Right cardiac atrium (tissue), 5 donors: ENCODE data around the gene NMT2. TPM values are rescaled to one million over a fixed set of nuclear protein-coding genes. Genes with fewer than 3 reads are reported as not detected.
"Not testable (repeated sequence)": the region's sequence is repeated elsewhere in the genome, so short reads cannot be mapped to it uniquely, and the experiment has no call there.

Source experiments
- ATAC-seq, 2 donors: fragments of 200-7000 bp; cut with Tn5 transposase; one replicate each; pipeline versions ENCODE4 v1.8.0 to v1.9.1; 2020; ENCODE audit warnings: moderate library complexity in 2 of 2, mild to moderate bottlenecking in 1 of 2
- DNase-seq, 3 donors: peaks; one replicate each; pipeline ENCODE4 v3.0.0-alpha.2; 2020
- H3K27ac ChIP-seq: one replicate; pipeline ENCODE4 v1.5.1; 2013; ENCODE audit warnings: mild to moderate bottlenecking, low read length, control low read depth, moderate library complexity
- H3K27me3 ChIP-seq: one replicate; pipeline ENCODE4 v1.6.1; 2013; ENCODE audit not compliant: control insufficient read depth, insufficient read depth
- H3K4me1 ChIP-seq: one replicate; pipeline ENCODE4 v1.6.1; 2013; ENCODE audit warnings: low read length; ENCODE audit not compliant: control insufficient read depth, insufficient read depth
- H3K4me3 ChIP-seq: one replicate; pipeline ENCODE4 v1.5.1; 2013; ENCODE audit warnings: low read length, control low read depth
- H3K9me3 ChIP-seq: one replicate; pipeline ENCODE4 v1.6.1; 2013; ENCODE audit warnings: low read length; ENCODE audit not compliant: control insufficient read depth
- WGBS: extraction: QIAGEN DNeasy Blood & Tissue Kit; methylation state at CpG from one replicate; pipeline ENCODE4 v1.1.7; 2013; 5-methylcytosine and 5-hydroxymethylcytosine counted together
- intact Hi-C, 4 donors: fragments of 100-400 bp; cut with DNase I; formaldehyde crosslinking; loops; one replicate each; pipeline versions ENCODE4 v1.11.0 to v1.14.0; 2022 to 2023
- long read RNA-seq, 4 donors: library from polyadenylated mRNA; unstranded; transcript quantifications; one replicate each; pipeline ENCODE4 v2.0.0, GENCODE V29; 2020 to 2021
- polyA plus RNA-seq: library from polyadenylated mRNA; stranded (reverse); fragments of 200-250 nt; gene quantifications from one replicate; pipeline ENCODE4 v1.2.3, GENCODE V29; 2013
- total RNA-seq, 4 donors: library from RNA; stranded (reverse); fragmentation: NEBNext Ultra II Directional; extraction: Animal tissue kit (Norgen Biotek cat#: 25700); gene quantifications; one replicate each; pipeline ENCODE4 v1.2.1, GENCODE V29; 2021
- donor health status: healthy with polysubstance abuse.
- donor health status: DM: no; HTN: yes; CAD: no.
- donor health status: DM: no; HTN: no; CAD: no.
- donor health status: DM: no; HTN: yes; CAD: no; lungs with severe emphysema.
- donor health status: DM: yes; HTN: yes; CAD: no.

NMT2 gene
- total RNA-seq, result 10 to 100 TPM; 10.1 to 11.9 (median 11.1) TPM
- 7.0 TPM for polyA plus RNA-seq
- long read RNA-seq, donor 1, transcript NMT2-202 (12 exons, 2,907 nt), result major isoform, 7 of 16 reads
- long read RNA-seq, donor 1, partial matches to known transcripts, result 3 of 16 reads
- long read RNA-seq, donor 1, other reads (novel, unspliced or antisense), result 5 of 16 reads
- long read RNA-seq, donor 2, transcript NMT2-202 (12 exons, 2,907 nt), result major isoform, 7 of 13 reads
- long read RNA-seq, donor 2, partial matches to known transcripts, result 1 of 13 reads
- long read RNA-seq, donor 2, other reads (novel, unspliced or antisense), result 5 of 13 reads
- long read RNA-seq, donor 3, transcript NMT2-202 (12 exons, 2,907 nt), result major isoform, 13 of 24 reads
- long read RNA-seq, donor 3, partial matches to known transcripts, result 4 of 24 reads
- long read RNA-seq, donor 3, other reads (novel, unspliced or antisense), result 7 of 24 reads
- long read RNA-seq, donor 4, transcript NMT2-202 (12 exons, 2,907 nt), result major isoform, 8 of 10 reads
- long read RNA-seq, donor 4, partial matches to known transcripts, result 1 of 10 reads
- long read RNA-seq, donor 4, other reads (novel, unspliced or antisense), result 0 of 10 reads

DNA sequence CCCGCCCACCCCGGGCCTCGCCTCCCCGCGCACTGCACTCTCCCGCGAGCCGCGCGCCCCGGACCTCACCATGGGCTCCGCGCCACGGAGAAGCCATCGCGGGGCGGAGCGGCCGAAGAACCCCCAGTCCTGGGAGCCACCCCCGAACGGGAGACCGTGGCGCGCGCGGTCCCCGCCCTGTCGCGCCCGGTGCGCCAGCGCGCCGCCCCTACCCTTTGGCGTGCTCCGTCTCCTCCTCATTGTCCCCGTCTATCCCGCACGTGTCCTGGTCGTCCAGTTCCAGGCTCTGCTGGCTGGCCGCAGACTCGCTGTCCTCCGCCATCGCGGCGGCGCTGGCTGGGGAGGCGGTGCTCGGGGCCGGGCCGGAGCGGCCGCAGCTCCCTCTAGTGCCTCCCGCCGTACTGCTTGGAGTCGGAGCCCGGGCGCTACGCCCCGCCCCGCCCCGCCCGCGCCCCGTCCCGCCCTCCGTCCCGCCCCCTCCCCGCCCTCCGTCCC lies at the start of gene NMT2:
Gene NMT2 (minus strand): TSS at position 403 of the 495 bp plus-strand sequence. CDS start 81 bp downstream, at position 322.
- under 1% methylated on average over 70 of the region's 70 CpGs for WGBS
- intact Hi-C loops, result no loop called here
- ATAC-seq (peak; percentile 90 to 92), DNase-seq (peak; percentile 90 to 96 (median 95))
- Histone ChIP-seq H3K4me1 (peaks cover 3% of the 10 kb centered on the region), H3K27ac (peak within 1 kb of the TSS; percentile 92), H3K27me3 (no peaks in the 10 kb centered on the region), H3K9me3 (no peaks in the 10 kb centered on the region), H3K4me3 (peak within 1 kb of the TSS; percentile 80)

DNA sequence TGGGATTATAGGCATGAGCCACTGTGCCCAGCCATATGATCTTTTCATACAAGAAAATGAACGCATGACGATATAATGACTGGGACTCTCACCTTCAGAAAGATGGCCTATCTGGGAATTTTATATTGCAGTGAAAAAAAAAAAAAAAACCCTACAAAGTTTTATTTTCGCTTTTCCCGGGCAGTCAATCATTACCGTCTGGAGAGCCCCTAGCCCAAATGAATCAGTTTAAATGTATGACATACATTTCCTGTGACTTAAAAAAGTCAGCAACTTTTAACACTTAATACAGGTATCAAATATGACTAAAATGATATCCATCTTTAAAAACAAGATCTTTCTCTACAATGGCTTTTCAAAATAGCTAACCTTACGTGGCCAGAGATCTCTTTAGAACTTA lies 48.2 kb upstream of the NMT2 start:
- Histone ChIP-seq H3K4me1 (no peaks in the 10 kb centered on the region), H3K9me3 (no peaks in the 10 kb centered on the region), H3K4me3 (no peak overlapping the region), H3K27me3 (no peaks in the 10 kb centered on the region), H3K27ac (no peak overlapping the region)
- intact Hi-C loops, result no loop called here
- ATAC-seq, result no peak
- WGBS, result 95% methylated on average over 6 of the region's 6 CpGs
- no peak for DNase-seq

DNA sequence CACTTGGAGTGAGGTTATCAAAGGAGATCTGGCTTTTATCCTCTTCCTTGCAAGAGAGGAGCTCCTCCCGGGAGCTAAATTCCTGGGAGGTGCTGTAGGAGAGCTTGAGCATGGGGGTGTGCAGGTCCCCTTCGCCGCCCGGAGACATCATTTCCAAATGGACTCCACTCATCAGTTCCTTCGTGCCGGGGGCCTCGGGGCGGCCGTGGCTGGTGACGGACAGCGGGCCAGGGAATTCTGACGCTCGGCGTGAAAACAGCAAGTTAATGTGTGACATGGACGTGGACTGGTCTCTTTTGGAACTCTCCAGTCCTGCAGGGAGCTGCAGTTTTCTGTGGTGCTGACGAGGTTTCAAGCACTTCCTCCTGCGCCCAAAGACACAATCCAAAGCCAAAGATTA lies 45.7 kb upstream of the NMT2 start:
- intact Hi-C loops, result loop anchor here in 2 of 4 donors (5.0 kb wide), 1 partner anchor 158 kb away; the partner anchor contains the start of gene FAM171A1 (in 2 of the 2)
- WGBS, result 87% methylated on average over 17 of the region's 17 CpGs

DNA sequence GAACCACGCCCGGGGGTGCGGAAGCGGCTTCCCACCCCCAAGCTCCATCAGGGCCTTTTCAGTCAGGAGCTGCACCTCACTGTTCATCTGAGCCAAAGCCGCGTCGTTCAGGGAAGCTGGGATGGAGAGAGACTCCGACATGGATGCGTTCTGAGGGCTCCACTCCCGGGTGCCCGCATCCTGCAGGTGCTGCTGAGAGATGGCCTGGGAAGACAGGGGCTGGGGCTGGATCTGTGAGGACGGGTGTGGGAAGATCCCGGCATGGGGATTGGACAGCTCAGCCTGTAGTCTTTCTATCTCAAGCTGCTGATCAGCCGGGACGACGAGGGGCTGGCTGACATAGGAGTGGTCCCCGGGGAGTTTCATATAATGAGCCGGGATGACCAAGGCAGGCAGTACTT lies 45.0 kb upstream of the NMT2 start:
- H3K27me3 ChIP-seq, result no peaks in the 10 kb centered on the region

More for the DNA sequence above, 45.7 kb upstream of the NMT2 start:
- Histone ChIP-seq H3K4me1 (no peaks in the 10 kb centered on the region), H3K27ac (no peak overlapping the region), H3K9me3 (no peaks in the 10 kb centered on the region), H3K4me3 (no peak overlapping the region), H3K27me3 (no peaks in the 10 kb centered on the region)
- ATAC-seq, result no peak
- no peak for DNase-seq

DNA sequence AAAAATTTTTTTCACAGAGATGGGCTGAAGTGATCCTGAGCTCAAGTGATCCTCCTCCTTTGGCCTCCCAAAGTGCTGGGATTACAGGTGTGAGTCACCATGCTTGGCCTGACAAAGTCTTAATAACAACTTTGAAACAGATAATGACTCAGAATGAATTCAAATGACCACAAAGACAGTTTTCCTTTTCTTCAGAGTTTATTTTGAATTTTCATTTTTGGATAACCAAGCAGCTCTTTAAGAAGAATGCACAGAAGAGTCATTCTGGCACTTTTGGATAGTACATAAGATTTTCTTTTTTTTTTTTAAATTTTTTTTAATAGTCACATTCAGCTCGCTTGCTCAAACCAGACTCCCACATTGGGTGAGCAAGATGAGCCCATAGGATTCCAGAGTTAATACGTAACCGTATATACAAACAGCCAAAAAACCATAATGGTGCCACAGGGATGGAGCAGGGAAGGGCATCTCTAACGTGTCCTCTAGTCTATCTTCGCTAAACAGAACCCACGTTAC lies 43.0 kb upstream of the NMT2 start:
- H3K27me3 ChIP-seq, result no peaks in the 10 kb centered on the region
- H3K27ac ChIP-seq, result no peak overlapping the region
- WGBS, result 70% methylated on average over 6 of the region's 6 CpGs
- H3K4me1 ChIP-seq, result no peaks in the 10 kb centered on the region
- no peaks in the 10 kb centered on the region for H3K9me3 ChIP-seq
- no peak for DNase-seq
- intact Hi-C loops, result loop anchor here in 3 of 4 donors (2.0 to 5.0 kb wide), 2 partner anchors 159 to 161 kb away; partner anchors contain the start of gene FAM171A1 (in 3 of the 3)
- H3K4me3 ChIP-seq, result no peak overlapping the region
- no peak for ATAC-seq

More for the DNA sequence above, 45.0 kb upstream of the NMT2 start:
- no peaks in the 10 kb centered on the region for H3K4me1 ChIP-seq
- H3K4me3 ChIP-seq, result no peak overlapping the region
- intact Hi-C loops, result loop anchor here in 2 of 4 donors (5.0 kb wide), 1 partner anchor 159 kb away; the partner anchor contains the start of gene FAM171A1 (in 2 of the 2)
- ATAC-seq (no peak), DNase-seq (no peak)
- no peaks in the 10 kb centered on the region for H3K9me3 ChIP-seq
- 90% methylated on average over 18 of the region's 18 CpGs for WGBS
- no peak overlapping the region for H3K27ac ChIP-seq

DNA sequence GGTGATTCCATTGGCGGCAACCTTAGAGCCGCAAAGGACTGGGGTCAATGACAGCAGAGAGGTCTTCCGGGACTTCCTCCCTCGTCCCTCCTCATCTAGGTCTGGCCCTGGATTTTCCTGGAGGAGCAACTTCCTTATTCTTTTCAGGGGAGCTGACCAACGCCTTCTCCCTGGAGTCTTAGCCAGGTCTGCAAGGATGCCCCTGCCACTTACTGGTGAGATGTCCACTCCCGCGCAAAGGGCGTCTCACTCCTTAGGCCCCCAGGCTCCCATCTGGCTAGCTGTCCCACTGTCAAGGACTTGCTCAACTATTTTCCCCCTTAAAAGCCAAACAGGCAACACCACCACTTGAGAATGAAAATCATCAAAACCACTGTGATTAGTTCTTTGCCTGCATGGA lies 42.0 kb upstream of the NMT2 start:
- Histone ChIP-seq H3K27ac (no peak overlapping the region), H3K4me3 (no peak overlapping the region), H3K4me1 (no peaks in the 10 kb centered on the region), H3K27me3 (no peaks in the 10 kb centered on the region), H3K9me3 (no peaks in the 10 kb centered on the region)
- DNase-seq (no peak), ATAC-seq (peak in 1 of 2 donors; percentile 15)
- 77% methylated on average over 8 of the region's 8 CpGs for WGBS
- intact Hi-C loops, result loop anchor here in 3 of 4 donors (2.0 to 5.0 kb wide), 2 partner anchors 160 to 162 kb away; partner anchors contain the start of gene FAM171A1 (in 3 of the 3)

DNA sequence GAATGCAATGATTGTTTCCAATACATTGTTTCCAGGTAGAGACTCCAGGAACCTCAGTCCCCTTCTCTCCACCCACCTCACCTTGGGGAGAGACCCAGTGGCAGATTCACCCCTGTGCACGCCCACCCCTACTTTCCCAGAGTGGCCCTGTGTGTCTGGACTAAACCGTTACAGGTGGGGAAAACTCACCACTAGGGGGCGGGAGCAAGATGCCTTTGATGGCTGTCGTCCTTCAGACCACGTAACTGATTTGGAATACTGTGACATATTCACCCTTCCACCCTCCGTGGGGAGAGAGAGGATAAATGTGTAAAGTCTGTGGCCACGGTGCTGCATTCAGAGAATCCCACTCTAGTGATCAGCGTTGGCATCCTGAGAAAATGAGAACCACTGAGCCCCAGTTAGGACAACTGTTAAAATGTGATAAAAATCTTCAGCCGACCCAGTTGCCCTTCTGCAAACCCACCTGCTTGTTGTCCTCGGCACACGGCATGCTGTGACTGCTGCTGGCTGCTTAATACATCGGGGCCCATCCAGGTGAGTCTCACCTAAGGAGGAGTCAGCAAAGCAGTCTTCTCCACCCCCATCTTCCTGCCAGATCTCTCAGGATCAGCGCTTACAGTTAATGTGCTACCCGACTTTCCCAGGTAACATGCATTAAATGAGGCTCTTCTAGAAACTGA lies 41.5 kb upstream of the NMT2 start:
- Histone ChIP-seq H3K27me3 (no peaks in the 10 kb centered on the region), H3K4me1 (no peaks in the 10 kb centered on the region), H3K4me3 (no peak overlapping the region), H3K9me3 (no peaks in the 10 kb centered on the region), H3K27ac (no peak overlapping the region)
- intact Hi-C loops, result loop anchor here in 3 of 4 donors (2.0 to 5.0 kb wide), 2 partner anchors 161 to 162 kb away; partner anchors contain the start of gene FAM171A1 (in 3 of the 3)
- WGBS, result 25% methylated on average over 14 of the region's 14 CpGs
- peak; percentile 83 to 92 (median 84) for DNase-seq
- ATAC-seq, result peak; percentile 86 to 89

DNA sequence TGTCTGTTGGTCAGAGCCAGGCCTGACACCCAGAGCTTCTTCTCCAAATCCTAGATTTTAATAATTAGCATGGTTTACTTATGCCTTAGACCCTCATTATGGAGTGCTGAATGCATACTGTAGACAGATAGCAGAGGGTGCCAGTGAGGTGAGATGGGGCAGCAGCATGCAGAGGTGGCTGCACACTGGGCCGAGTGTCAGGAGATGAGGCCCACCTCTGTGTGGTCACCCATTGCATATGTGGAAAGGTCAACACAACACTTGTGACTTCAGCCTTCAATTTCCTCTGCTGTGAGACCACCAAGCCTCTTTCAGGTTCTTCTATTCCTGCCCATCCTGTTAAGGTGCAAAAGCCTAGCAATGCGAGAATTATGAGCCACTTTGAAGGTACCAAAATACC lies 39.7 kb upstream of the NMT2 start:
- no peak overlapping the region for H3K4me3 ChIP-seq
- intact Hi-C loops, result no loop called here
- no peaks in the 10 kb centered on the region for H3K9me3 ChIP-seq
- no peaks in the 10 kb centered on the region for H3K27me3 ChIP-seq
- H3K27ac ChIP-seq, result no peak overlapping the region
- no peak for DNase-seq
- WGBS, result 88% methylated on average over 2 of the region's 2 CpGs
- H3K4me1 ChIP-seq, result no peaks in the 10 kb centered on the region
- ATAC-seq, result no peak

DNA sequence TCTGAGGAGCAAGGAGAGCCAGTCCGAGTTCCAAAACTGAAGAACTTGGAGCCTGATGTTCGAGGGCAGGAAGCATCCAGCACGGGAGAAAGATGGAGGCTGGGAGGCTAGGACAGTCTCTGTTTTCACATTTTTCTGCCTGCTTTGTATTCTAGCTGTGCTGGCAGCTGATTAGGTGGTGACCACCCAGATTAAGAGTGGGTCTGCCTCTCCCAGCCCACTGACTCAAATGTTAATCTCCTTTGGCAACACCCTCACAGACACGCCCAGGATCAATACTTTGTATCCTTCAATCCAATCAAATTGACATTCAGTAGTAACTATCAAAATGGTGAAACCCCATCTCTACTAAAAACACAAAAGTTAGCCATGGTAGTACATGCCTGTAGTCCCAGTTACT lies 38.9 kb upstream of the NMT2 start:
- WGBS, result 97% methylated on average over 4 of the region's 4 CpGs
- ATAC-seq, H3K27ac ChIP-seq, H3K27me3 ChIP-seq, H3K9me3 ChIP-seq, H3K4me3 ChIP-seq, DNase-seq, H3K4me1 ChIP-seq, intact Hi-C loops: not testable (repeated sequence)

DNA sequence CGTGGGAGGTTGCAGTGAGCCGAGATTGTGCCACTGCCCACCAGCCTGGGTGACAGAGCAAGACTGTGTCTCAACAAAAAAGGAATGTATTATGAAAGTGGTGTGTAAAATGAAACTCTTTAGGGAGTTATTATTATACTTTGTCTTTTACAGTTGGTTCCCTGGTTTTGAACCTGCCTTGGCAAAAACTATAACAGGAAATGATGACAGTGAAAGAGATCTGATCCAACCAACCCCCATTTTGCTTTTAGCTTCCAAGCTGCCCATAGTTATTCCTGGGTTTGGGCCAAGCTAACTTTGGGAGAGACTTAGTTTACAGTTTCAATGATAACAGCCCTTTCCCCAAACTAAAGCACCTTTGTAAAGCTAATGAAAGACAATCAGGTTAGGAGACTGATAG lies 34.1 kb upstream of the NMT2 start:
- 91% methylated on average over 2 of the region's 2 CpGs for WGBS
- ATAC-seq, result no peak
- intact Hi-C loops, result no loop called here

More for the DNA sequence above, 34.1 kb upstream of the NMT2 start:
- H3K4me3 ChIP-seq, result no peak overlapping the region
- no peaks in the 10 kb centered on the region for H3K27me3 ChIP-seq
- peaks cover 2% of the 10 kb centered on the region for H3K4me1 ChIP-seq
- H3K27ac ChIP-seq, result no peak overlapping the region
- DNase-seq, result no peak
- no peaks in the 10 kb centered on the region for H3K9me3 ChIP-seq
